Measurements from ENCODE around the gene HJV.

The HJV gene

GRCh38 chr1:145982010-145982723 is 39.4 kb downstream of the HJV start:
- TF ChIP-seq TAF1 (IDR thresholded peaks at IDR 0.05; ENCODE audit: borderline replicate concordance, insufficient read depth, low read length) (no peak), POLR2AphosphoS5 (IDR thresholded peaks at IDR 0.05; ENCODE audit: low read depth, low read length) (no peak), REST (IDR thresholded peaks at IDR 0.05; ENCODE audit: insufficient read depth in 1 of 2, low read depth in 2 of 2, low read length in 2 of 2) (no peak), FOXP2 (optimal IDR thresholded peaks at IDR 0.05; ENCODE audit: borderline replicate concordance, extremely low read depth, extremely low read length, insufficient read depth) (no peak), SIN3A (IDR thresholded peaks at IDR 0.05; ENCODE audit: borderline replicate concordance, insufficient read depth, low read length) (no peak)

GRCh38 chr1:145980457-145980994 is 41.0 kb downstream of the HJV start:
- TF ChIP-seq TAF1 (IDR thresholded peaks at IDR 0.05; ENCODE audit: borderline replicate concordance, insufficient read depth, low read length): no peak
- no peak for TF ChIP-seq SIN3A (IDR thresholded peaks at IDR 0.05; ENCODE audit: borderline replicate concordance, insufficient read depth, low read length)

GRCh38 chr1:145979746-145980456 is 41.6 kb downstream of the HJV start:
- TF ChIP-seq SIN3A (IDR thresholded peaks at IDR 0.05; ENCODE audit: borderline replicate concordance, insufficient read depth, low read length) (no peak), REST (IDR thresholded peaks at IDR 0.05; ENCODE audit: insufficient read depth in 1 of 2, low read depth in 2 of 2, low read length in 2 of 2) (0 out of 4 replicates have a peak, but pooled peaks of 1 of the 2 experiments have one; percentile 1), TAF1 (IDR thresholded peaks at IDR 0.05; ENCODE audit: borderline replicate concordance, insufficient read depth, low read length) (no peak), POLR2AphosphoS5 (IDR thresholded peaks at IDR 0.05; ENCODE audit: low read depth, low read length) (no peak), FOXP2 (optimal IDR thresholded peaks at IDR 0.05; ENCODE audit: borderline replicate concordance, extremely low read depth, extremely low read length, insufficient read depth) (no peak)

GRCh38 chr1:145978854-145979745 is 42.4 kb downstream of the HJV start:
- TF ChIP-seq REST (IDR thresholded peaks at IDR 0.05; ENCODE audit: insufficient read depth in 1 of 2, low read depth in 2 of 2, low read length in 2 of 2) (0 out of 4 replicates have a peak, but pooled peaks of 1 of the 2 experiments have one; percentile 5), FOXP2 (optimal IDR thresholded peaks at IDR 0.05; ENCODE audit: borderline replicate concordance, extremely low read depth, extremely low read length, insufficient read depth) (no peak), SIN3A (IDR thresholded peaks at IDR 0.05; ENCODE audit: borderline replicate concordance, insufficient read depth, low read length) (no peak; the same call in 1 of the 2 replicates), POLR2AphosphoS5 (IDR thresholded peaks at IDR 0.05; ENCODE audit: low read depth, low read length) (peak; percentile 48; the same call in 1 of the 2 replicates), TAF1 (IDR thresholded peaks at IDR 0.05; ENCODE audit: borderline replicate concordance, insufficient read depth, low read length) (no peak)

GRCh38 chr1:145978471-145978853 is 43.1 kb downstream of the HJV start:
- TF ChIP-seq FOXP2 (optimal IDR thresholded peaks at IDR 0.05; ENCODE audit: borderline replicate concordance, extremely low read depth, extremely low read length, insufficient read depth): no peak
- TF ChIP-seq POLR2AphosphoS5 (IDR thresholded peaks at IDR 0.05; ENCODE audit: low read depth, low read length): no peak
- no peak for TF ChIP-seq REST (IDR thresholded peaks at IDR 0.05; ENCODE audit: insufficient read depth in 1 of 2, low read depth in 2 of 2, low read length in 2 of 2)
- TF ChIP-seq TAF1 (IDR thresholded peaks at IDR 0.05; ENCODE audit: borderline replicate concordance, insufficient read depth, low read length): no peak
- TF ChIP-seq SIN3A (IDR thresholded peaks at IDR 0.05; ENCODE audit: borderline replicate concordance, insufficient read depth, low read length): no peak

Data from PFSK-1 (cell line).